NT2/D1 (cell line): ENCODE measurements around the gene PUM1.

Experiments used
- YY1 ChIP-seq: IDR thresholded peaks from 2 replicates; pipeline ENCODE4 v1.6.1; 2011; ENCODE audit not compliant: insufficient read length, insufficient read depth
- ZNF274 ChIP-seq: IDR thresholded peaks from 2 replicates; pipeline ENCODE4 v1.6.1; 2011; ENCODE audit warnings: mild to moderate bottlenecking, low read depth, low read length

DNA sequence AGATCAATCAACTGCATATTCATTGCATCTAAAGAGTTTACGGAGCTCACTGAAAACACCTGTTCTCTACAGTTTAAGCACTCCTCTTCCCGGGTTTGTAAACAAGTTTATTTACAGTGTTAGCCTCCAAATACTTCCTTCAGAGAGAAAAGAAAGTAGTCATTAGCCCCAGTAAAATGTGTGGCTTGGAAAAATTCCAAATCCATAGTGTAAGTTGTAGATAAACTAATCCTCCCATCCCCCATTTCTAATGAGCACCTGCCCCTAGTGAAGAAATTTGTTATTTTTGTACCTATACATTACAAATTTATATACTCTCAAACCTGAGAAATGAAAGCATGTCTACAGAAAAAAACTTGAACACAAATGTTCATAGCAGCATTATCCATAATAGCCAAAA is 21.9 kb downstream of the PUM1 start:
- TF ChIP-seq YY1 (no peak), ZNF274 (no peak)
